H1 (cell line): ENCODE measurements around the gene CNOT6. TPM values are rescaled to one million over a fixed set of nuclear protein-coding genes. Genes with fewer than 3 reads are reported as not detected.

Experiments
- BRCA1 ChIP-seq: IDR thresholded peaks from 2 replicates; pipeline ENCODE4 v1.6.1; 2012; ENCODE audit warnings: low read depth, low read length, improper control_type of control experiment
- CHD2 ChIP-seq: IDR thresholded peaks from 2 replicates; pipeline ENCODE4 v1.6.1; 2012; ENCODE audit warnings: low read length, improper control_type of control experiment
- POU5F1 ChIP-seq: IDR thresholded peaks from 2 replicates; pipeline ENCODE4 v1.6.1; 2011; ENCODE audit warnings: low read depth, mild to moderate bottlenecking, low read length, moderate library complexity
- polyA plus RNA-seq, 7 experiments: library from polyadenylated mRNA; depleted of rRNA in 3 of 7; stranded (reverse) in 5 of 7; unstranded in 2 of 7; fragments of >200 nt in 5 of 7; fragments of 200-250 nt in 2 of 7; gene quantifications; 1 replicate in 5 of 7; 2 replicates in 1 of 7; 4 replicates in 1 of 7; pipeline versions ENCODE4 v1.2.1 to v1.2.3, GENCODE V29; 2011 to 2013; ENCODE audit warnings: missing spikeins in 2 of 7, mixed read lengths in 2 of 7
- total RNA-seq: library from RNA; stranded (reverse); fragmentation: NEBNext Ultra II Directional; extraction: Animal tissue kit (Norgen Biotek cat#: 25700); gene quantifications from 2 replicates; pipeline ENCODE4 v1.2.1, GENCODE V29; 2021

The CNOT6 gene
- total and polyA plus RNA-seq, 2 of the 8 experiments (the other 6 are each of a cell fraction or from before 2014, with no cell fraction given) = 10.7 to 45.4 TPM

DNA sequence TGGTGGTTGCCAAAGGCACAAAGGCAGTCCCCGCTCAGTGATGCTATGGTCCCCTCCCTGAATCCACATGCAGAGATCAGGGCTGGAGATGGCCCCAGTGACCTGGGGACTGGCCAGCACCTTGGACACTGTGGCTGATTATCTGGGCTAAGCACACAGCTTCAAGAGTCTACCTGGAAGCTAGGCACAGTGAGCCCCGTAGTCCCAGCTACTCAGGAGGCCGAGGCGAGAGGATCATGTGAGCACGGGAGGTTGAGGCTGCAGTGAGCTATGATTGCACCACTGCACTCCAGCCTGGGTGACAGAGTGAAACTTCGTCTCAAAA lies 105.4 kb downstream of the CNOT6 start (continued):
- TF ChIP-seq POU5F1 = no peak
- no peak for TF ChIP-seq CHD2
- no peak for TF ChIP-seq BRCA1
